Activated T-cell treated with anti-CD3 and anti-CD28 coated beads for 4 hours (primary cell): ENCODE results near the gene CORO6.

Source experiments
- DNase-seq: peaks from one replicate; pipeline ENCODE4 v3.0.0-alpha.2; 2020

CORO6 gene

GRCh38 chr17:29612404-29613280 lies 10.1 kb downstream of the CORO6 start:
- DNase-seq: no peak

GRCh38 chr17:29612094-29612403 lies 10.7 kb downstream of the CORO6 start:
- DNase-seq: no peak

GRCh38 chr17:29611351-29612093 lies 11.2 kb downstream of the CORO6 start:
- DNase-seq: no peak

GRCh38 chr17:29610395-29610794 lies 12.3 kb downstream of the CORO6 start:
- DNase-seq: no peak

GRCh38 chr17:29608986-29609385 lies 13.7 kb downstream of the CORO6 start:
- no peak for DNase-seq

GRCh38 chr17:29607557-29608195 lies 15.0 kb downstream of the CORO6 start:
- no peak for DNase-seq

GRCh38 chr17:29603109-29603674 lies 19.5 kb downstream of the CORO6 start:
- no peak for DNase-seq

GRCh38 chr17:29597361-29598172 lies 25.1 kb downstream of the CORO6 start:
- no peak for DNase-seq

GRCh38 chr17:29596811-29597210 lies 25.9 kb downstream of the CORO6 start:
- no peak for DNase-seq

- no peak for DNase-seq
Measured at GRCh38 chr17:29595943-29596774, 26.6 kb downstream of the CORO6 start.

GRCh38 chr17:29595107-29595942 lies 27.4 kb downstream of the CORO6 start:
- DNase-seq: no peak

- no peak for DNase-seq
Measured at GRCh38 chr17:29594519-29595090, 28.1 kb downstream of the CORO6 start.

- DNase-seq: no peak
Measured at GRCh38 chr17:29593591-29594518, 28.9 kb downstream of the CORO6 start.

GRCh38 chr17:29592850-29593551 lies 29.7 kb downstream of the CORO6 start, which contains the start of gene ANKRD13B:
Gene ANKRD13B, plus strand, starts transcription at chr17:29593132. Its CDS starts 490 bp downstream, at chr17:29593622.
- peak; percentile 36 for DNase-seq

GRCh38 chr17:29591737-29592608 lies 30.7 kb downstream of the CORO6 start:
- DNase-seq: peak; percentile 69

GRCh38 chr17:29591146-29591736 lies 31.5 kb downstream of the CORO6 start:
- peak; percentile 39 for DNase-seq
